OCI-LY3 (cell line): Measurements from ENCODE around the gene SUSD5.

Experiments used
- EZH2phosphoT487 ChIP-seq: fragments of 200-600 bp; shearing (Covaris generic); IDR thresholded peaks from 2 replicates; pipeline ENCODE4 v1.6.1; 2018; ENCODE audit warnings: antibody characterized with exemption, mixed run types, low read depth
- TF ChIP-seq, protein P1 (sequence below): fragments of 200-600, 300-600 bp; sonication (generic); IDR thresholded peaks from 2 replicates; pipeline ENCODE4 v1.5.1; 2014; ENCODE audit warnings: antibody characterized with exemption, low read length, low read depth

DNA sequence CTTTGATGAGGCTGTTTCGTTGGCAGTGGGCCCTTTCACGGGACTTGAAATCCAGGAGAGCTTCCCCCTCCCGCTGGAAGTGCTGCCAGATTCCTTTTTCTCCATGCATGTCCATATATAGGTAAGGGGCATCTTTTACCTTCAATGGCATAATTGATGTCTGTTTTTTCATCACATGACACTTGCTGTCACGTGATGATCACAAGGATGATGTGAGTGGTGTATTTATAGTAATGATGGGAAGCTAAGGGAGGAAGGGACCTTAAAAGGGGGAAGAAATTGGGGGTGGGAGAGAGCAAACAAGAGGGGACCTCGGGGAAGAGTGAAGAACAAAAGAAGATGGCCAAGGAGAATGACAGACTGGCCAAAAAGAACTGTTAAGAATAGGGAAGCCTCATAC, 11.3 kb upstream of the SUSD5 start:
- TF ChIP-seq, protein P1, sequence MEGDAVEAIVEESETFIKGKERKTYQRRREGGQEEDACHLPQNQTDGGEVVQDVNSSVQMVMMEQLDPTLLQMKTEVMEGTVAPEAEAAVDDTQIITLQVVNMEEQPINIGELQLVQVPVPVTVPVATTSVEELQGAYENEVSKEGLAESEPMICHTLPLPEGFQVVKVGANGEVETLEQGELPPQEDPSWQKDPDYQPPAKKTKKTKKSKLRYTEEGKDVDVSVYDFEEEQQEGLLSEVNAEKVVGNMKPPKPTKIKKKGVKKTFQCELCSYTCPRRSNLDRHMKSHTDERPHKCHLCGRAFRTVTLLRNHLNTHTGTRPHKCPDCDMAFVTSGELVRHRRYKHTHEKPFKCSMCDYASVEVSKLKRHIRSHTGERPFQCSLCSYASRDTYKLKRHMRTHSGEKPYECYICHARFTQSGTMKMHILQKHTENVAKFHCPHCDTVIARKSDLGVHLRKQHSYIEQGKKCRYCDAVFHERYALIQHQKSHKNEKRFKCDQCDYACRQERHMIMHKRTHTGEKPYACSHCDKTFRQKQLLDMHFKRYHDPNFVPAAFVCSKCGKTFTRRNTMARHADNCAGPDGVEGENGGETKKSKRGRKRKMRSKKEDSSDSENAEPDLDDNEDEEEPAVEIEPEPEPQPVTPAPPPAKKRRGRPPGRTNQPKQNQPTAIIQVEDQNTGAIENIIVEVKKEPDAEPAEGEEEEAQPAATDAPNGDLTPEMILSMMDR = no peak
- no peak for TF ChIP-seq EZH2phosphoT487
